Stimulated activated CD8-positive, alpha-beta memory T cell treated with anti-CD3 and anti-CD28 coated beads, Interleukin-7, amount 100 ng/mL, for 24 hours (primary cell): ENCODE results near the gene CACNA2D3.

ENCODE experiments used
- DNase-seq: peaks from one replicate; pipeline ENCODE4 v3.0.0-alpha.2; 2020; ENCODE audit warnings: low read depth

The CACNA2D3 gene

DNA sequence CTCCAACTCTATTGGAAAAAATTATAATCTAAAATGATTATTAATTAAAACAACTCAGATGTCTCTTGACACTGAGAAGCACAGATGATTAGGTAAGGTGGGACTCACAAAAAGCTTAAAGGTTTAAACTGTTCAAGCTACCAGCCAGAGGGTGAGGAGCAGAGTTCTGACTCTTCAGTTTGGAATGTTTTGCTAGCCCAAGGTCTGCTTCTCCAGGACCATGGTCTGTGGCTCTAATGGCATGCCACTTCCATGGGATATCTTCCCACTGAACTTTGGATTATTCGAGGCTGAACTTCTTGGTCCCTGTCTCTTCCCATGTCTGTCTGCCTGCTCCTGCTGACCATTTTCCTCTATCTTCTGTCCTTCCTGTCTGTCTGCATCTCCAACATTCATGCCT, 49.2 kb downstream of the CACNA2D3 start:
- no peak for DNase-seq

DNA sequence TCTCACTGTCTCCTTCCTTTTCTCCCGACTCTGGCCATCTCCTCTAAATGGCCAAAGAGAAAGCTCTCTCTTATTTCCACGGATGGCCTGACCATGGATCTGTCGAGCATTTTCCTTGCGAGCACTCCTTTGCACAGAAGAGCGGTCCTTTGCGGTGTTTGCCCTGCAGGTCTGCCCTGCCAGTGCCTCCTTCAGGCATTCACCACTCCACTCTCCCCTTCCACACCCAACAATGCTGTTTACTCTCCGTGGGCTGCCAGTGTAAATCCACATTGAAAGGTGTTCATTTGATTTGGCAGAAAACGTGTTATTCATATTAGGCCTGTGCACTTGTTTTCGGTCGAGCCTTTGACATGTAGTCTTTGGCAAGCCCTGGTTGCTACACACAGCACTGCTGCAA, 49.6 kb downstream of the CACNA2D3 start:
- no peak for DNase-seq

DNA sequence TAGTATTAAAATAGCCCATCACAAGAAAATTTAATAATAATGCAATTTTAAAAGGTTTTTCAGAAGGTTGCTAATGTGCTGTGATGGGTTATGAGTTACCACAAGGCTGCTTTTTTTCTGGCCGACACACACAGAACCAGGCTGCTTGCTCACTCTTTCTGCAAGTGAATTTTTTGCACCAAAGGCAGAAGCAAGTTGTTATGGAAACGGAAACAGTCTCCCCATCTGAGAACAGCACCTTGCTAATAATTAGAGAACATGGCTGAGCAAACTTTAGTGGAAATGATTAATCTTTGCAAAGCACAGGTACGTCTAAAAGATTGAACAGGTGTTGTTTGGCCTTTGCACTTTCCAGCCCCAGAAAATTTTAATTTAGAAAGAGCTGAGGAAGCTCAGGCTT, 51.0 kb downstream of the CACNA2D3 start:
- no peak for DNase-seq

DNA sequence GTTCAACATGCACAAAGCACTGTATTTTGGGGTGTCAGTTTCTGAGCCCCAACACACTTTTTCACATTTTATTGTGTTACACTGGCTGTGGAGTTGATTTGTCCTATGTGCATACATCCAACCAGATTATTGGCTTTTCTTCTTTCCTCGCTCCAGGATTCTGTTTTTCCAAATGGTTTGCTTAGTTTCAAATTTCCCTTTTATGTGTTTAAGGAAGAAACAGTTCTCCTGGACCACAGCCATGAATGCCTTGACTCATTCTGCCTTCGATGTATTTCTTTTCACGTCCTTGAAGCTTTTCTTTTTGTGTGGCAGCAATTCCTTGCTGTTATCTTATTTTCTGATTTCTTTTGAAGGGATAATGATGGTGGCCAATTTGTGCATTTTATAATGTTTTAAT, 53.8 kb downstream of the CACNA2D3 start:
- no peak for DNase-seq

GRCh38 chr3:54177816-54178215, 55.5 kb downstream of the CACNA2D3 start:
- DNase-seq: no peak

GRCh38 chr3:54178376-54178775, 56.0 kb downstream of the CACNA2D3 start:
- no peak for DNase-seq

- DNase-seq: no peak
Measured at GRCh38 chr3:54180921-54181320, 58.6 kb downstream of the CACNA2D3 start.

DNA sequence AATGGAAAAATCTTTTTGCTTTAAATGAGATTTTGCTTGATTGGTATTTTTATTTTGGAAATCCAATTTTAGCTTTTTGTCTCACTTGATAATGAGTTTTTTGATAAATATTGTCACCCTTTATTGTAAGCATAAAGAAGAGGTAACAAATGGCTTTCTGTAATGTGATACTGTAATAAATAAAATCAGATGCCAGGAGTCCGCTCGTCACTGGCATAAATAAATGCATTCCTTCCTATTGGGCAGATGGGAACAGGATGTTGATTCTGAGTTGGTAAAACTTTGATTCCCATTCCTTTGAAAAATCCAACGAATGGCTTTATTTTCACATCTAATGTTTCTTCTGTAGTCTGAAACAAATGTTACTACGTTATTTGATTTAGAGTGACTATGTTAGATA, 59.9 kb downstream of the CACNA2D3 start:
- no peak for DNase-seq

- no peak for DNase-seq
Measured at GRCh38 chr3:54185740-54186139, 63.4 kb downstream of the CACNA2D3 start.

GRCh38 chr3:54188176-54188791, 65.9 kb downstream of the CACNA2D3 start:
- no peak for DNase-seq

- no peak for DNase-seq
Measured at GRCh38 chr3:54191220-54191619, 68.9 kb downstream of the CACNA2D3 start.

DNA sequence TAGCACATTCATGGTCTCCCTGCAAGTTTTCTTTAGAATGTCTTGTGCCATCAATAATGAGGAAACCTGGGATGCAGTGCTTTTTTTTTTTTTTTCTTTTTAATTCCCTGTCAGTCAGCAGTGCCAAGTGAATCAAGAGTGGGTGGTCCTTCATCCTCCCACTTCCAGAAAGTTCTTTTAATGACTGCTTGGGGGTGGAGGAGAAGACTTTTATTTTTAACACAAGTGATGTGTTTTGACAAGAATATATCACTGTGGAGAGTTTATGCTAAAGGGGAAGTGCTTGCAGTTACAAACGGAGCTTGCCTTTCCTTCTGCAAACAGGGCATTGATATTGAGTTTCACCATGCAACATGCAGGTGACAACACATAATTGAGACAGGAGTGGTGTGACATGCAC, 69.7 kb downstream of the CACNA2D3 start:
- DNase-seq: no peak

DNA sequence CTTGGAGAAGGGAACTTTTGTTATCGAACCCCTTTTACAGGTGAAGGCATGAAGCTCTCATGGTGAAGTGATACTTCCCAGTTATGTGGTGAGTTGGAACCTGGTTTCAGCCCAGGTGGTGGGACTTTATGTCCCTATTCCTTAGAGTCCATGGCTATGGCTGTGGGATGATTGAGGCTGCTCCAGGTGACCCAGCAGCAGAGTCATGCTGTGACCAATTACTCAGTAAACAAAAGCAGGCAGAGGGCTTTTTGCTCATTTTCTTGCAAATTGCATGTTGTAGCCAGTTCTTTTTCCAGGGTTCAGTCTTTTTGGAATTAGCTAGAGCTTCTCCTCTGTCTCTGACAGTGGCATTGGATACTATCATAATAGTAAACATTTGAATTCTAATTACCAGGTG, 70.7 kb downstream of the CACNA2D3 start:
- no peak for DNase-seq

DNA sequence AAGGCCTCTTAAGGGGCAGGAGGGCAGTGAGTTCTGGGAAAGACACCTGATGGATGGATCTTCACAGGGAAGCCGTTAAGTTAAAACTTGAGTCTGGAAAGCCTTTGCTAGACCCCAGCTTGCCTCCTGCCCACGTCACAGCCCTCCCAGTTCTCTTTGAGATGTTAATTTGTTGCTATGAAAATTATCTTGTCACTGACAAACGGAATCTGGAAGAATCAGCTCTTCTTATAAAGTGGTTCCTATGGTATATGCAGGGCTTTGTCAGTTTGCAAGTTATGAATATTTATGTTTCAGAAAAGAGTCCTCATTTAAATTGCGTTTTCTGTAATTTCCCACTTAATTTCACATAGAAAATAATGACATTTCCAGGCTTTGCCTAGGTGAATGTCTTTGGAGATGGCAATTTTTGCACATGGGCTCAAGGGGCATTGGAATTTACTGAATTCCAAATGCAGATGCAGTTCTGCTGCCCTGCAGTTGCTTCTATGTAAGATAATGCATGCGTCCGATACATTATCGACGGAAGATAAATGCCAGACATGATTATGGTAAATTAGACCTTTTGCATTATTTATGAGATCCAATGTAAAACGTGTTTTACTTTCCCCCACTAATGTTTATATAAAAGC, 74.1 kb downstream of the CACNA2D3 start:
- no peak for DNase-seq

DNA sequence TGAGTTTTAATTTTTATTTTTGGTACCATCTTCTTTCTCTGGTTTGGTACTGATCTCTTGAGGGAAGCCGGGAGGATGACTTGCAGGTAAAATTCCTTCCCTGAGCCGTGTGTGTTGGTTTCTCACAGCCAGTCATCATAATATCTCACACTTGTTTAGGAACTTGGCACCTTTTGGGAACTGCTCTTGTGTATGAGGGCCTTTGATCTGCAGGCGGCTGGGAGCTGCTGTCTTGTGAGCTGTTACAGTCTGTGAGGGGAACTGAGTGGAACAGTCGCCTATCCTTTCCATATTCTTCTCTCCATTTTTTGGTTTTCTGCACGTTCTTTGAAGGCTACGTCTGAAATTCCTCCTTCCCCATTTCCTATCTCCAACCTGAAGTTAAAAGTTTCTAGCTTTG, 75.2 kb downstream of the CACNA2D3 start:
- DNase-seq: no peak

- no peak for DNase-seq
Measured at GRCh38 chr3:54198556-54198955, 76.2 kb downstream of the CACNA2D3 start.

DNA sequence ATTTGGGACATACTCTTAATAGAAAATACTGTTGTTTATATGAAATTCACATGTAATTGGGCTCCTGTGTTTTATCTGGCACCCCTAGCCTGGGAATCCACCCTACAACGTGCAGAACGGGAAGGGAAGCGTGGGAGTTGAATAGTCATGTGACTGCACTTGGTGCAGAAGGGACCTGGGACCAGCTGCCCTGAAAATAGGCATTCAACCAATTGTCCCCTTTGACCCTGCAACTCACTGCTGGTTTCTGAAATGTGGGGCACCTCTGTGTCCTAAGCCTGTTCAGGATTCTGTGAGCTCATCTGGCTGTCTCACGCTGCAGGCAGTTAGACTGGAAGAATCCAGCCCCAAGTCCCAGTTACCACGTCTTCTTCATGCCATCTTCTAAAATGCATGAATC, 79.7 kb downstream of the CACNA2D3 start:
- no peak for DNase-seq

GRCh38 chr3:54202651-54203248, 80.4 kb downstream of the CACNA2D3 start:
- no peak for DNase-seq

- DNase-seq: no peak
Measured at GRCh38 chr3:54206874-54207273, 84.5 kb downstream of the CACNA2D3 start.

DNA sequence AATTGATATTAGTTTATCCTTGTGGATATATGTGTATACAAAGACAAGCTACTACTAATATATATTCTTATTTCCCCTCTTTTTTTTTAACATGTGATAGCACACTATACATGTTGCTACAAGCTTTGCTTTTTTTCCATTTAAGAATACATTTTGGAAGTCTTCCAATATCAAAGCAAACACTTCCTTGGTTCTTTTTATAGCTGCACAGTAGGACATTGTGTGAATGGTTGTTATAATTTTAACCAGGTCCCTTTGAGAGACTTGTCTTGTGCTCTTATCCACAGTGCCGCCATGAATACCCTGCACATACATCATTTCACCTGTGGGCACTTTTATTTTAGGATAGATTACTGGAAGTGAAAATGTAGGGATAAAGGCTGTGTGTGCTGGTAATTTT, 88.7 kb downstream of the CACNA2D3 start:
- no peak for DNase-seq

- no peak for DNase-seq
Measured at GRCh38 chr3:54212723-54213122, 90.4 kb downstream of the CACNA2D3 start.

- DNase-seq: no peak
Measured at GRCh38 chr3:54213907-54214306, 91.6 kb downstream of the CACNA2D3 start.

DNA sequence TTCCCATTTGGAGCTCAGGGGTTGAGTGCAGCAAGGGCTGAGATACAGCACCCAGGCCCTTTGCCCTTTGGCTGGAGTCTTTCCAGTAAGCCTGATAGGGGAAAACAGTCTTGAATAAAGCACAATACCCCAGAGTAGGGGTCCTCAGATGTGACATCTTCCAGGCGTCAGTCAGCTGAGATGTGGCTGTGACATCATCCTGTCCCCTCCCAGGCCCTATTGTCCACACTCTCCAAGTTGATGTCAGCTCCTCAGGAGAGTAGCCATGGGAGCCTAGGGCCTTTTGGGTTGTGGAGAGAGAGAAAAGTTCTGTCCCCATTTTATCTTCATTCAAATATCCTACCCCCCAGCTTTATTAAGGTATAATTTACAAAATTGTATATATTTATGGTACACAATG, 92.5 kb downstream of the CACNA2D3 start:
- no peak for DNase-seq

GRCh38 chr3:54215521-54215920, 93.2 kb downstream of the CACNA2D3 start:
- DNase-seq: no peak
